Muscle layer of duodenum (tissue), 2 donors: ENCODE data around the gene RNF39.
"Not testable (repeated sequence)": the region's sequence is repeated elsewhere in the genome, so short reads cannot be mapped to it uniquely, and the experiment has no call there.

Experiments
- H3K27ac ChIP-seq: one replicate; pipeline ENCODE4 v1.7.0; 2013; ENCODE audit warnings: mild to moderate bottlenecking, low read length
- H3K27me3 ChIP-seq: one replicate; pipeline ENCODE4 v1.7.0; 2013; ENCODE audit warnings: low read depth, mild to moderate bottlenecking, control low read depth, low read length
- H3K36me3 ChIP-seq, 2 donors: one replicate each; pipeline ENCODE4 v1.7.0; 2013; ENCODE audit warnings: low read length in 2 of 2, control low read depth in 1 of 2, mild to moderate bottlenecking in 1 of 2; ENCODE audit not compliant: insufficient read depth in 2 of 2, control insufficient read depth in 1 of 2
- H3K4me1 ChIP-seq, 2 donors: one replicate each; pipeline ENCODE4 v1.7.0; 2013; ENCODE audit warnings: low read length in 2 of 2, mild to moderate bottlenecking in 2 of 2, control low read depth in 1 of 2, moderate library complexity in 1 of 2; ENCODE audit not compliant: insufficient read depth in 2 of 2, control insufficient read depth in 1 of 2
- H3K4me3 ChIP-seq, 2 donors: one replicate each; pipeline ENCODE4 v1.7.0; 2013; ENCODE audit warnings: low read length in 2 of 2, low read depth in 1 of 2, mild to moderate bottlenecking in 1 of 2
- H3K9me3 ChIP-seq, 2 donors: one replicate each; pipeline ENCODE4 v1.7.0; 2013; ENCODE audit warnings: low read length in 2 of 2, control low read depth in 1 of 2, mild to moderate bottlenecking in 1 of 2; ENCODE audit not compliant: control insufficient read depth in 1 of 2
- donor health status: healthy.

Gene RNF39

GRCh38 chr6:30075094-30075789 lies at the start of gene RNF39:
Gene RNF39 (minus strand): TSS chr6:30075769. CDS start chr6:30075585, 184 bp downstream.
- peak within 1 kb of the TSS; percentile 12 to 43 for H3K4me3 ChIP-seq
- no peaks in the 10 kb centered on the region for H3K9me3 ChIP-seq
- H3K27me3 ChIP-seq = peaks cover 29% of the 10 kb centered on the region
- peaks cover 0 to 28% of the 10 kb centered on the region in 2 donors for H3K4me1 ChIP-seq
- H3K36me3 ChIP-seq = peaks cover 0 to under 1% of the 10 kb centered on the region in 2 donors
- no peak within 1 kb of the TSS for H3K27ac ChIP-seq

GRCh38 chr6:30122515-30122914 lies 46.9 kb upstream of the RNF39 start:
- Histone ChIP-seq H3K27ac (peak overlapping the region; percentile 51), H3K27me3 (peaks cover 9% of the 10 kb centered on the region), H3K4me1 (peaks cover 0 to 6% of the 10 kb centered on the region in 2 donors), H3K36me3 (no peaks in the 10 kb centered on the region), H3K9me3 (no peaks in the 10 kb centered on the region), H3K4me3 (no peak overlapping the region)

- no peaks in the 10 kb centered on the region for H3K36me3 ChIP-seq
- peaks cover 2% of the 10 kb centered on the region for H3K27me3 ChIP-seq
- H3K4me3 ChIP-seq = no peak overlapping the region
- no peak overlapping the region for H3K27ac ChIP-seq
- H3K9me3 ChIP-seq = no peaks in the 10 kb centered on the region
- H3K4me1 ChIP-seq = no peaks in the 10 kb centered on the region
Measured at GRCh38 chr6:30121446-30122366, 46.1 kb upstream of the RNF39 start.

GRCh38 chr6:30118691-30119090 lies 43.1 kb upstream of the RNF39 start:
- H3K9me3 ChIP-seq, H3K4me3 ChIP-seq, H3K27ac ChIP-seq, H3K27me3 ChIP-seq, H3K36me3 ChIP-seq, H3K4me1 ChIP-seq: not testable (repeated sequence)

- H3K27ac ChIP-seq = no peak overlapping the region
- no peak overlapping the region for H3K4me3 ChIP-seq
- no peaks in the 10 kb centered on the region for H3K4me1 ChIP-seq
- H3K9me3 ChIP-seq = no peaks in the 10 kb centered on the region
- H3K36me3 ChIP-seq = no peaks in the 10 kb centered on the region
- H3K27me3 ChIP-seq = peaks cover 7% of the 10 kb centered on the region
Measured at GRCh38 chr6:30116724-30117123, 41.2 kb upstream of the RNF39 start.

GRCh38 chr6:30113841-30114240 lies 38.3 kb upstream of the RNF39 start:
- Histone ChIP-seq H3K4me1 (no peaks in the 10 kb centered on the region), H3K4me3 (no peak overlapping the region), H3K27ac (peak overlapping the region; percentile 40), H3K27me3 (peaks cover 21% of the 10 kb centered on the region), H3K9me3 (no peaks in the 10 kb centered on the region), H3K36me3 (no peaks in the 10 kb centered on the region)

GRCh38 chr6:30113003-30113759 lies 37.6 kb upstream of the RNF39 start, which contains the start of gene TRIM31:
Gene TRIM31 (minus strand): TSS chr6:30113090. CDS start chr6:30112805, 285 bp downstream.
- no peaks in the 10 kb centered on the region for H3K9me3 ChIP-seq
- H3K36me3 ChIP-seq = no peaks in the 10 kb centered on the region
- no peaks in the 10 kb centered on the region for H3K4me1 ChIP-seq
- H3K27me3 ChIP-seq = peaks cover 21% of the 10 kb centered on the region
- H3K4me3 ChIP-seq = peak within 1 kb of the TSS in 1 of 2 donors; percentile 48
- H3K27ac ChIP-seq = peak within 1 kb of the TSS; percentile 58

GRCh38 chr6:30112402-30112994 lies 36.9 kb upstream of the RNF39 start:
- H3K4me1 ChIP-seq = no peaks in the 10 kb centered on the region
- H3K4me3 ChIP-seq = peak overlapping the region in 1 of 2 donors; percentile 48
- H3K36me3 ChIP-seq = no peaks in the 10 kb centered on the region
- peaks cover 26% of the 10 kb centered on the region for H3K27me3 ChIP-seq
- H3K27ac ChIP-seq = peak overlapping the region; percentile 58
- H3K9me3 ChIP-seq = no peaks in the 10 kb centered on the region

- Histone ChIP-seq H3K4me3 (peak overlapping the region in 1 of 2 donors; percentile 48), H3K4me1 (no peaks in the 10 kb centered on the region), H3K27me3 (peaks cover 26% of the 10 kb centered on the region), H3K9me3 (no peaks in the 10 kb centered on the region), H3K27ac (no peak overlapping the region), H3K36me3 (no peaks in the 10 kb centered on the region)
Measured at GRCh38 chr6:30111266-30111856, 35.8 kb upstream of the RNF39 start.

- Histone ChIP-seq H3K4me1 (peaks cover 19 to 33% of the 10 kb centered on the region in 2 donors), H3K4me3 (no peak overlapping the region), H3K27ac (no peak overlapping the region), H3K9me3 (no peaks in the 10 kb centered on the region), H3K27me3 (peaks cover 12% of the 10 kb centered on the region), H3K36me3 (no peaks in the 10 kb centered on the region)
Measured at GRCh38 chr6:30104661-30105060, 29.1 kb upstream of the RNF39 start.
